Measurements from ENCODE around the gene SLC35B2.

The SLC35B2 gene

DNA sequence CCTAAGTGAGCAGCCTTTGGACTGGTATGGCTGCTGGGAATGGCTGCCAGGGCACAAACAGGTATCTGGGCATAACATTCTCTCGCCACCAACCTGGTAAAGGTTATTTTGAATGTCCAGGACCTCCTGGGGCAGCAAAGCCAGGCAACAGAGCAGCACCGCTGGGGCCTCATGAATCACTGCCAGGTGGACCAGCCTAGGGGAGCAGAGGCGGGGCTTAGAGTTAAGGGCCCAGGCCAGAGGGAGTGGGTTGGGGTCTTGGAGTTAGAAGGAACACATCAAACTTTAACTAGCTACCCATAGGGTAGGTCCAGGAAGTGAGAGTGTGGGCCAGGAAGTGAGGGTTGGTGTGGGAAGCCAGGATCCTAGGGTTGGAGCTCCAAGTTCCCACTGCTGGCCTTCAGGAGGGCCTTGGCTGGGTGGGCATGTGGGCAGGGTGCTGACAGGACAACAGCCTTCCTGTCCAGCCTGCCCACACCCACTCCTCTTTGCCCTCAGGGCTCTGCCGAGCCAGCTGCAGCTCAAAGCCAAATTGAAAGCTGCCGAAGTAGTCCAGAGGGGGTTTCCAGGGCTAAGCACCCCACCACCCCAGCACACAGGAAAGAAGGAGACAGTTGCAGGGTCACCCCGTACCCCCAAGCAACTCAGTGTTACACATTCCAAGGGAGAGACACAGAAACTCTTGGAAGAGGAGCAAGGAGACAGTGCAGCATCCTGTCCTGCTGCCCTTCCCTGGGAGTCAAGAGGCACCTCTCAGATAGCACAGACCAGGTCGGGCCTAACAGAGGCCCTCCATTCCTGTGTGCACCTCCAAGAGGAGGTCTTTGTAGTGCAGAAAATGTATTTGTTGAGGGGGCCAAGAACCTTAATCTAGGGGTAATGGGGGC lies 5.4 kb upstream of the SLC35B2 start:
- TF ChIP-seq, protein P1, sequence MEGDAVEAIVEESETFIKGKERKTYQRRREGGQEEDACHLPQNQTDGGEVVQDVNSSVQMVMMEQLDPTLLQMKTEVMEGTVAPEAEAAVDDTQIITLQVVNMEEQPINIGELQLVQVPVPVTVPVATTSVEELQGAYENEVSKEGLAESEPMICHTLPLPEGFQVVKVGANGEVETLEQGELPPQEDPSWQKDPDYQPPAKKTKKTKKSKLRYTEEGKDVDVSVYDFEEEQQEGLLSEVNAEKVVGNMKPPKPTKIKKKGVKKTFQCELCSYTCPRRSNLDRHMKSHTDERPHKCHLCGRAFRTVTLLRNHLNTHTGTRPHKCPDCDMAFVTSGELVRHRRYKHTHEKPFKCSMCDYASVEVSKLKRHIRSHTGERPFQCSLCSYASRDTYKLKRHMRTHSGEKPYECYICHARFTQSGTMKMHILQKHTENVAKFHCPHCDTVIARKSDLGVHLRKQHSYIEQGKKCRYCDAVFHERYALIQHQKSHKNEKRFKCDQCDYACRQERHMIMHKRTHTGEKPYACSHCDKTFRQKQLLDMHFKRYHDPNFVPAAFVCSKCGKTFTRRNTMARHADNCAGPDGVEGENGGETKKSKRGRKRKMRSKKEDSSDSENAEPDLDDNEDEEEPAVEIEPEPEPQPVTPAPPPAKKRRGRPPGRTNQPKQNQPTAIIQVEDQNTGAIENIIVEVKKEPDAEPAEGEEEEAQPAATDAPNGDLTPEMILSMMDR (IDR thresholded peaks at IDR 0.05; ENCODE audit: extremely low read depth, insufficient read depth, missing control alignments), result no peak
- DNase-seq (ENCODE audit: low spot score), result no peak
- in situ Hi-C loops (cut with MboI; ENCODE audit: low pct_unique_long_range_greater_than_20kb, low sequenced_read_pairs, unreplicated experiment), result no loop called here

GRCh38 chr6:44261581-44261980 lies 4.3 kb upstream of the SLC35B2 start:
- DNase-seq (ENCODE audit: low spot score), result no peak
- in situ Hi-C loops (cut with MboI; ENCODE audit: low pct_unique_long_range_greater_than_20kb, low sequenced_read_pairs, unreplicated experiment), result no loop called here
- TF ChIP-seq, protein P1 (IDR thresholded peaks at IDR 0.05; ENCODE audit: extremely low read depth, insufficient read depth, missing control alignments), result no peak

GRCh38 chr6:44260451-44261297 lies 3.3 kb upstream of the SLC35B2 start:
- in situ Hi-C loops (cut with MboI; ENCODE audit: low pct_unique_long_range_greater_than_20kb, low sequenced_read_pairs, unreplicated experiment), result no loop called here
- peak; percentile 73 for DNase-seq (ENCODE audit: low spot score)
- TF ChIP-seq, protein P1 (IDR thresholded peaks at IDR 0.05; ENCODE audit: extremely low read depth, insufficient read depth, missing control alignments), result no peak

- DNase-seq (ENCODE audit: low spot score), result no peak
- TF ChIP-seq, protein P1 (IDR thresholded peaks at IDR 0.05; ENCODE audit: extremely low read depth, insufficient read depth, missing control alignments), result no peak
- in situ Hi-C loops (cut with MboI; ENCODE audit: low pct_unique_long_range_greater_than_20kb, low sequenced_read_pairs, unreplicated experiment), result no loop called here
These were observed 2.7 kb upstream of the SLC35B2 start for GRCh38 chr6:44260011-44260410.

GRCh38 chr6:44258921-44259320 lies 1.6 kb upstream of the SLC35B2 start:
- in situ Hi-C loops (cut with MboI; ENCODE audit: low pct_unique_long_range_greater_than_20kb, low sequenced_read_pairs, unreplicated experiment), result no loop called here
- DNase-seq (ENCODE audit: low spot score), result no peak
- TF ChIP-seq, protein P1 (IDR thresholded peaks at IDR 0.05; ENCODE audit: extremely low read depth, insufficient read depth, missing control alignments), result no peak

DNA sequence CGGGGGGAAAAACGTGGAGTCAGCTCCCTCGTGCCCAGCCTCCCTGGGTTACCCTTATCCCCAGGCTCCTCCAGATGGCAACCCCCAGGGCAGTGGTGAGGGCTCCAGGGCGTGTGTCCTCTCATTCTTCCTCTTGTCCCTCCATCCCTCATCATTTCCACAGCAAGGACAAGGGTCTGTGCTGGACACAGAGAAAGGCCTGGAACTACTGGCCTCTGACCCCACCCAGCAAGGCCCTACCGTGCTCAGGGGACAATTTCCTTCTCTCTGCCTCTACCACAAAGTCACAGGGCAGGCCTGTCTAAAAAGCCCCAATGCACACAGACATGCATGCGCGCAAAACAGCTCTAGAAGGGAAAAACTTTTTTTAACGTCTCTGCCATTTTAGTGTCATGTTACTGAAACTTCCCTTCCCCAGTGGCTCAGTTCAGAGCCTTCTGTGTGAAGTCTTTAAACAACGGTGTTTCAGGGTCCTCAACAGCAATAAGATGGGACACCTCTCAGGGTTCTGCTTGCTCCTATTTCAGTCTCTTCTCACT lies 1.1 kb upstream of the SLC35B2 start:
- peak; percentile 51 for DNase-seq (ENCODE audit: low spot score)
- in situ Hi-C loops (cut with MboI; ENCODE audit: low pct_unique_long_range_greater_than_20kb, low sequenced_read_pairs, unreplicated experiment), result no loop called here
- TF ChIP-seq, protein P1 (IDR thresholded peaks at IDR 0.05; ENCODE audit: extremely low read depth, insufficient read depth, missing control alignments), result no peak
